Neural progenitor cell (in vitro differentiated cells): ENCODE results near the gene PIM3. TPM values are rescaled to one million over a fixed set of nuclear protein-coding genes. Genes with fewer than 3 reads are reported as not detected.

Source experiments
- DNase-seq: peaks from one replicate; pipeline ENCODE4 v3.0.0-alpha.2; 2016; ENCODE audit warnings: low spot score
- H2AFZ ChIP-seq: fragments of 200-600 bp; sonication (generic); replicated peaks from 2 replicates; pipeline ENCODE4 v1.6.1; 2016; ENCODE audit warnings: antibody characterized with exemption
- H3F3A ChIP-seq: fragments of 200-600 bp; sonication (generic); 2 replicates; pipeline ENCODE4 v1.6.1; 2016; ENCODE audit warnings: antibody characterized with exemption, low read depth
- H3K27ac ChIP-seq: fragments of 200-600 bp; sonication (generic); 2 replicates; pipeline ENCODE4 v1.5.1; 2016; ENCODE audit warnings: mild to moderate bottlenecking
- H3K27me3 ChIP-seq: fragments of 200-600 bp; sonication (generic); 2 replicates; pipeline ENCODE4 v1.6.1; 2016; ENCODE audit warnings: mild to moderate bottlenecking, moderate library complexity
- H3K36me3 ChIP-seq: fragments of 200-600 bp; sonication (generic); 2 replicates; pipeline ENCODE4 v1.5.1; 2016
- H3K4me1 ChIP-seq: fragments of 200-600 bp; sonication (generic); 2 replicates; pipeline ENCODE4 v1.6.1; 2016; ENCODE audit warnings: mixed run types
- H3K4me2 ChIP-seq: fragments of 200-600 bp; sonication (generic); 2 replicates; pipeline ENCODE4 v1.6.1; 2016
- H3K4me3 ChIP-seq: fragments of 200-600 bp; sonication (generic); 2 replicates; pipeline ENCODE4 v1.5.1; 2016
- H3K79me2 ChIP-seq: fragments of 200-600 bp; sonication (generic); 2 replicates; pipeline ENCODE4 v1.6.1; 2016; ENCODE audit warnings: low read depth
- H3K9ac ChIP-seq: fragments of 200-600 bp; sonication (generic); 2 replicates; pipeline ENCODE4 v1.6.1; 2016
- H3K9me3 ChIP-seq: fragments of 200-600 bp; sonication (generic); 2 replicates; pipeline ENCODE4 v1.5.1; 2016; ENCODE audit warnings: low read depth
- H4K20me1 ChIP-seq: fragments of 200-600 bp; sonication (generic); 2 replicates; pipeline ENCODE4 v1.6.1; 2016; ENCODE audit warnings: low read depth
- H3K27ac Mint-ChIP-seq: 3 replicates; pipeline ENCODE4 v1.8.0; 2021; ENCODE audit warnings: mixed read lengths
- H3K27me3 Mint-ChIP-seq: 2 replicates; pipeline ENCODE4 v1.8.0; 2022; ENCODE audit warnings: low read depth, mild to moderate bottlenecking, inconsistent platforms, moderate library complexity, mixed read lengths; ENCODE audit not compliant: insufficient read depth
- H3K36me3 Mint-ChIP-seq: 3 replicates; pipeline ENCODE4 v1.8.0; 2021; ENCODE audit warnings: mixed read lengths
- H3K4me1 Mint-ChIP-seq: 3 replicates; pipeline ENCODE4 v1.8.0; 2021; ENCODE audit warnings: mixed read lengths
- H3K4me3 Mint-ChIP-seq: 3 replicates; pipeline ENCODE4 v1.8.0; 2021; ENCODE audit warnings: mild to moderate bottlenecking, moderate library complexity, mixed read lengths
- H3K9me3 Mint-ChIP-seq: 3 replicates; pipeline ENCODE4 v1.8.0; 2020; ENCODE audit warnings: mixed read lengths
- EZH2 ChIP-seq: fragments of 200-600 bp; sonication (generic); IDR thresholded peaks from 2 replicates; pipeline ENCODE4 v1.6.1; 2017; ENCODE audit warnings: antibody characterized with exemption, mild to moderate bottlenecking, moderate library complexity
- EZH2phosphoT487 ChIP-seq: fragments of 200-600 bp; sonication (generic); IDR thresholded peaks from 2 replicates; pipeline ENCODE4 v1.6.1; 2017; ENCODE audit warnings: antibody characterized with exemption
- total RNA-seq: library from RNA; depleted of rRNA; stranded (reverse); fragments of >200 nt; gene quantifications from 2 replicates; pipeline ENCODE4 v1.2.3, GENCODE V29; 2015; ENCODE audit warnings: low replicate concordance
- TF ChIP-seq, protein P1 (sequence below): fragments of 200-600 bp; sonication (generic); IDR thresholded peaks from 2 replicates; pipeline ENCODE4 v1.5.1; 2017; ENCODE audit warnings: antibody characterized with exemption, mild to moderate bottlenecking

Gene PIM3
- total RNA-seq, 1 donor from 2014 or later: 15.1 TPM

DNA sequence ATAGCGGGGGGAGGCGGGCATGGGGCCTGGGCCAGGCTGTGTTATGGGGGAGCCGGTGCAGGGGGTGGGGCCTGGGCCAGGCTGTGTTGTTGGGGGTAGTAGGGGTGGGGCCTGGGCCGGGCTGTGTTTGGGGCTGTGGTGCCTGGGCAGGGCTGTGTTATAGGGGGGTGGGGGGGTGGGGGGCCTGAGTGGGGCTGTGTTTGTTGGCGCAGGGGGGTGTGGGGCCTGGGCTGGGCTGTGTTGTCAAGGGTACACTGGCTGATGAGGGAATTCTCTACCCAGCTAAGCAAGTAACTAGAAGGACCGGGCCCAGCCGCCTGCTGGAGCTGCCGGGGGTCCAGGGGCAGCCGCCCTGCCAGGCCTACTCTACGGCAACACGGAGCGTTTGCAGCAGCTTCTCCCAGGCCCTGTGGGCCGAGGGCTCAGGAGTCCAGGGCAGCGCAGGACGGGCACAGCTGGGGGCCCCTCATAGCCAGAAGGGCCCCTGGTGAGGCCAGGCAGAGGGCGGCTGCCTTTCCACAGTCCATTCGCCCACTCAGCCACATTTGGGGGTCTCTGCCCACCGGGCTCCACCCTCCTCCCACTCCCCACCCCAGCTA lies 10.1 kb upstream of the PIM3 start:
- no peak overlapping the region for H3K4me3 Mint-ChIP-seq
- DNase-seq: no peak
- no peak overlapping the region for H3K4me2 ChIP-seq
- no peak overlapping the region for H3K9ac ChIP-seq
- no peak overlapping the region for H3K27ac Mint-ChIP-seq
- no peaks in the 10 kb centered on the region for H3K9me3 ChIP-seq
- H3K27me3 Mint-ChIP-seq: no peaks in the 10 kb centered on the region
- H3K27me3 ChIP-seq: no peaks in the 10 kb centered on the region
- H2AFZ ChIP-seq: no peak overlapping the region
- no peaks in the 10 kb centered on the region for H3K36me3 ChIP-seq
- peaks cover 12% of the 10 kb centered on the region for H3K4me1 Mint-ChIP-seq
- no peaks in the 10 kb centered on the region for H3F3A ChIP-seq
- no peaks in the 10 kb centered on the region for H3K79me2 ChIP-seq
- no peak overlapping the region for H3K4me3 ChIP-seq
- H3K4me1 ChIP-seq: peaks cover 14% of the 10 kb centered on the region
- no peaks in the 10 kb centered on the region for H4K20me1 ChIP-seq
- no peak overlapping the region for H3K27ac ChIP-seq
- no peak for TF ChIP-seq EZH2
- TF ChIP-seq, protein P1, sequence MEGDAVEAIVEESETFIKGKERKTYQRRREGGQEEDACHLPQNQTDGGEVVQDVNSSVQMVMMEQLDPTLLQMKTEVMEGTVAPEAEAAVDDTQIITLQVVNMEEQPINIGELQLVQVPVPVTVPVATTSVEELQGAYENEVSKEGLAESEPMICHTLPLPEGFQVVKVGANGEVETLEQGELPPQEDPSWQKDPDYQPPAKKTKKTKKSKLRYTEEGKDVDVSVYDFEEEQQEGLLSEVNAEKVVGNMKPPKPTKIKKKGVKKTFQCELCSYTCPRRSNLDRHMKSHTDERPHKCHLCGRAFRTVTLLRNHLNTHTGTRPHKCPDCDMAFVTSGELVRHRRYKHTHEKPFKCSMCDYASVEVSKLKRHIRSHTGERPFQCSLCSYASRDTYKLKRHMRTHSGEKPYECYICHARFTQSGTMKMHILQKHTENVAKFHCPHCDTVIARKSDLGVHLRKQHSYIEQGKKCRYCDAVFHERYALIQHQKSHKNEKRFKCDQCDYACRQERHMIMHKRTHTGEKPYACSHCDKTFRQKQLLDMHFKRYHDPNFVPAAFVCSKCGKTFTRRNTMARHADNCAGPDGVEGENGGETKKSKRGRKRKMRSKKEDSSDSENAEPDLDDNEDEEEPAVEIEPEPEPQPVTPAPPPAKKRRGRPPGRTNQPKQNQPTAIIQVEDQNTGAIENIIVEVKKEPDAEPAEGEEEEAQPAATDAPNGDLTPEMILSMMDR: no peak
- no peak for TF ChIP-seq EZH2phosphoT487
- H3K36me3 Mint-ChIP-seq: no peaks in the 10 kb centered on the region
- no peaks in the 10 kb centered on the region for H3K9me3 Mint-ChIP-seq

DNA sequence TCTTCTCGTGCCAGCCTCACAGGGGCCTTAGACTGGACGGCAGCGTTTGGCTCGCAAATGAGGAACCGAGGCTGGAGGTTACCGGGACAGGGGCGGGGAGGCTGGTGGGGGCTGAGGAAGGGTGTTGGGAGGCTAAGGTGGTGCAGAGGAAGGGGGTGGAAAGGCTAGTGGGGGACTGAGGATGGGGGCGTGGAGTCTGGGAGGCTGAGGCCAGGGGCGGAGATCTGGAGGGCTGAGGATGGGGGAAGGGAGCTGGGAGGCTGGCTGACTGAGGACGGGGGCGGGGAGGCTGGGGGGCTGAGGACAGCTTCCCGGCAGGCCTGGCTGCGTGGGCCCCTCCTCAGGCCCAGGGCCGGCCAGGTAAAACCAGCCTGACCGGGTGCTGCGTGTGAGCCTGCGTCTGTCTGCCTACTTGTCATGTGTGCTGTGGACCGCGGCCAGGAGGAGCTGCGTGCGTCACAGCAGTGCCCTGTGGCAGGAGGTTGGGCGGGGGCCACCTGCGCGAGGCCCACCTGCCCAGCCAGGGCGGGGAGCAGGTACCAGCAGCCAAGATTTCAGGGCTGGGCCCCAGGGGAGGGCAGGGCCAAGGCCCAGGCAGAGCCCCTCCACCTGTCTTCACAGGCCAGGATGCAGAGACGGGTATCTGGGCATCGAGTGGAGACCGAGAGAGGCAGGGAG lies 9.4 kb upstream of the PIM3 start:
- no peak overlapping the region for H3K27ac Mint-ChIP-seq
- H3K9ac ChIP-seq: no peak overlapping the region
- H3K27me3 Mint-ChIP-seq: no peaks in the 10 kb centered on the region
- no peaks in the 10 kb centered on the region for H3K36me3 Mint-ChIP-seq
- H3K9me3 Mint-ChIP-seq: no peaks in the 10 kb centered on the region
- H3K27me3 ChIP-seq: no peaks in the 10 kb centered on the region
- H3K36me3 ChIP-seq: no peaks in the 10 kb centered on the region
- no peak overlapping the region for H2AFZ ChIP-seq
- H3K79me2 ChIP-seq: no peaks in the 10 kb centered on the region
- H3K4me1 ChIP-seq: peaks cover 14% of the 10 kb centered on the region
- H3K4me3 Mint-ChIP-seq: no peak overlapping the region
- no peak for DNase-seq
- peaks cover 10% of the 10 kb centered on the region for H3K4me1 Mint-ChIP-seq
- H4K20me1 ChIP-seq: no peaks in the 10 kb centered on the region
- no peak overlapping the region for H3K4me2 ChIP-seq
- no peak overlapping the region for H3K27ac ChIP-seq
- no peak for TF ChIP-seq EZH2
- no peaks in the 10 kb centered on the region for H3F3A ChIP-seq
- no peak overlapping the region for H3K4me3 ChIP-seq
- H3K9me3 ChIP-seq: no peaks in the 10 kb centered on the region

DNA sequence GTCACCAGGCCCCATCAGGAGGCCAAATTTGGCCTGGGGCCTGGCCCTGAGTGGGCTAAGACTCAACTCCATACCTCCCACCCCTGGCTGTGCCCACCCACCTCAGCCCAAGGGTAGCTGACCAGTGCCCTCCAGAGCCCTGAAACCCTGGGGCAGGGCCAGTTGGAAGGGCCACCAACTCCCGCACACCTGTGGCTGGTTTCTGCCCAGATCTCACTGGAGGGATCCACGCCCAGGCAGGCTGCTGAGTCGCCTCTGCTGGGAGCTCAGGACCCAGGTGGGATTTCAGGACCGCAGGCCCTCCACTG lies 8.9 kb upstream of the PIM3 start:
- Histone ChIP-seq H3F3A (no peaks in the 10 kb centered on the region), H3K27me3 (no peaks in the 10 kb centered on the region), H3K27ac (no peak overlapping the region), H2AFZ (no peak overlapping the region), H4K20me1 (no peaks in the 10 kb centered on the region), H3K4me1 (peaks cover 13% of the 10 kb centered on the region), H3K4me3 (no peak overlapping the region), H3K9me3 (no peaks in the 10 kb centered on the region), H3K79me2 (no peaks in the 10 kb centered on the region), H3K36me3 (no peaks in the 10 kb centered on the region), H3K4me2 (no peak overlapping the region), H3K9ac (no peak overlapping the region)
- H3K27me3 Mint-ChIP-seq: no peaks in the 10 kb centered on the region
- H3K4me3 Mint-ChIP-seq: no peak overlapping the region
- no peak overlapping the region for H3K27ac Mint-ChIP-seq
- H3K36me3 Mint-ChIP-seq: no peaks in the 10 kb centered on the region
- DNase-seq: no peak
- TF ChIP-seq EZH2phosphoT487: no peak
- TF ChIP-seq EZH2: no peak
- TF ChIP-seq, protein P1: no peak
- H3K4me1 Mint-ChIP-seq: peaks cover 5% of the 10 kb centered on the region
- H3K9me3 Mint-ChIP-seq: no peaks in the 10 kb centered on the region
